ENCODE results near the gene PLXNA4.

- no peak for TF ChIP-seq EZH2 (IDR thresholded peaks at IDR 0.05; ENCODE audit: low read depth)
- no peak for TF ChIP-seq CTCF (conservative IDR thresholded peaks at IDR 0.05)
Measured at GRCh38 chr7:132171130-132171576, 405.1 kb downstream of the PLXNA4 start.

Measured in PC-9 (cell line).